MM.1S (cell line): ENCODE measurements around the gene TNP2.

ENCODE experiments used
- EZH2 ChIP-seq: fragments of 300-600 bp; sonication (generic); optimal IDR thresholded peaks from 2 replicates; pipeline ENCODE3; 2017; ENCODE audit warnings: low read depth, mild to moderate bottlenecking, antibody characterized with exemption, low read length, mixed read lengths
- TF ChIP-seq, protein P1 (sequence below): fragments of 300-600 bp; sonication (generic); IDR thresholded peaks from 2 replicates; pipeline ENCODE4 v1.5.1; 2016; ENCODE audit warnings: antibody characterized with exemption, low read length, mixed read lengths

DNA sequence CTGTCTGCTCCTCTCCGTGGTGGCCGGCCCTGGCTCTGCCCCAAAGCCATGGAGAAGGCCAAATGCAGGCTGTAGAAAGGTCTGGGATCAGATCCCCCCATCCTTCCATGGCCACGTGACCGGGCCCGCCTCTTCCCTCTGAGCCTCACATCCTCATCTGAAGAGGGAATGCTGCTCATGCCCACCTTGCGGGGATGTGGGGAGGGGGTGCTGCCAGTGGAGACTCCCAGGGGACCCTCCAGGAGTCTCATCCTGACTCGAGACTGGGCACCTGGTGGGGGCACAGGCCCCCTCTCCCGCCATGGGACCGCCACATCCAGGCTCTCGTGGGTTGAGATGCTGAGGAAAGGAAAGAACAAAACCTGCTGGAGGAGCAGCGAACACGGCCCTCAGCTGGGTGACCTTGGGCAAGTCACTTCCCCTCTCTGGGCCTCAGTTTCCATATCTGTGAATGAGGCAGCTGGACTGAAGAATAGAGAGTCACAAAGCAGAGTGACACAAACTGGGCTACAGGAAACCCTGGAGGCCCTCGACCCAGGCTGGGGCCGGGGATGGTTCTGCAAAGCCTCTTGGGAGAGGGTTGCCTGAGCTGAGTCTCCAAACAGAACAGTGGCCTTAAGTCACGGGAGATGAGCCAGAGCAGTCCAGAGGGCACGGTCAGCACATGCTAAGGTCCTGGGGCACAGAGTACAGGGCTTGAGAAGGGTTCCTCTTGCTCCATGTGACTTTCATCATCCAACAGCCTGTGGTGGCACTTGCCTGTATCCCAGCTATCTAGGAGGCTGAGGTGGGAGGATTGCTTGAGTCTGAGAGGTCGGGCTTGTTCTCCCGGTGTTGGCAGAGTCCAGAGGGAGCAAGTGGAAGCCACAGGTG is 43.2 kb downstream of the TNP2 start:
- TF ChIP-seq, protein P1, sequence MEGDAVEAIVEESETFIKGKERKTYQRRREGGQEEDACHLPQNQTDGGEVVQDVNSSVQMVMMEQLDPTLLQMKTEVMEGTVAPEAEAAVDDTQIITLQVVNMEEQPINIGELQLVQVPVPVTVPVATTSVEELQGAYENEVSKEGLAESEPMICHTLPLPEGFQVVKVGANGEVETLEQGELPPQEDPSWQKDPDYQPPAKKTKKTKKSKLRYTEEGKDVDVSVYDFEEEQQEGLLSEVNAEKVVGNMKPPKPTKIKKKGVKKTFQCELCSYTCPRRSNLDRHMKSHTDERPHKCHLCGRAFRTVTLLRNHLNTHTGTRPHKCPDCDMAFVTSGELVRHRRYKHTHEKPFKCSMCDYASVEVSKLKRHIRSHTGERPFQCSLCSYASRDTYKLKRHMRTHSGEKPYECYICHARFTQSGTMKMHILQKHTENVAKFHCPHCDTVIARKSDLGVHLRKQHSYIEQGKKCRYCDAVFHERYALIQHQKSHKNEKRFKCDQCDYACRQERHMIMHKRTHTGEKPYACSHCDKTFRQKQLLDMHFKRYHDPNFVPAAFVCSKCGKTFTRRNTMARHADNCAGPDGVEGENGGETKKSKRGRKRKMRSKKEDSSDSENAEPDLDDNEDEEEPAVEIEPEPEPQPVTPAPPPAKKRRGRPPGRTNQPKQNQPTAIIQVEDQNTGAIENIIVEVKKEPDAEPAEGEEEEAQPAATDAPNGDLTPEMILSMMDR, result no peak
- no peak for TF ChIP-seq EZH2
